DMS53 (cell line): ENCODE data around the gene LY9.
"Not testable (repeated sequence)": the region's sequence is repeated elsewhere in the genome, so short reads cannot be mapped to it uniquely, and the experiment has no call there.

Experiments
- DNase-seq: peaks from one replicate; lab custom pipeline; 2025; lab: John Stamatoyannopoulos, UW

Gene LY9

DNA sequence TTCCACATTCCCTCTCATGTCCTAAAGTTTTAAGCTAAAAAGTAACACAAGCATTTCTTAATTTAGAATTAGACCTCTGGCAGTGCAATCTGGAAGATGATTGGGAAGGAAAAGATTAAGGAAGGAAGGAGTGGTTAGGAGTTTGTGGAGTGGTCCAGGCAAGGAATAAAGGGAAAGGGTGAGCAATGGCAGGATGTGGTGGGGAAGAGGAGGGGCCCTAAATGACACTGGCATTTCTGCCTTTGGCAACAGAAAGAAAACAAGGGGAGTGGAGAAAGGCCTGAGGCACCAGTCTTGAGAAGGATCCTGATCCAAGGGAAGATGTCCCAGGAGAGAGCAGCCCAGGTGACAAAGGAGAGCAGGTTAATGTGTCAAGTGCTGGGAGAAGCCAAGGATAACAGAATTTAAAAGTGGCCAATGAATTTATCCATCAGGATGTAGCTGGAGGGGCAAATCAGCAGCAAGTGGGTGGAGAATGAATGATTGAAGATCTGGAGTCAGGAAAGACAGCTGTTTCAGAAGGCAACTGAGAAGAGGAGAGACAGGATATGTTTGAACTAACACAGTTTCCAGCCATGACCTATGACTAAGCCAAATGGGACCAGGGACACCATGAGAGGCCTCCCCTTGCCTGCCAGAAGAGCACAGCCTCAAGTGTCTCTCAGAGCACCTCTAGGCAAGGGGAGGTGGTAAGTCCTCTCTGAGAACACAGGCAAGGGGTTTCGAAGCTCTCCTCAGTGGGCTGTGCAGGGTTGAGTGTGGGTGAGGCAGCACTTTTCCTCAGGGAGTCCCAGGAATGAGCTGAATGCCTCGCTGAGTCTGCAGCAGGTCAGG lies 20.9 kb upstream of the LY9 start:
- DNase-seq, result peak; percentile 58

DNA sequence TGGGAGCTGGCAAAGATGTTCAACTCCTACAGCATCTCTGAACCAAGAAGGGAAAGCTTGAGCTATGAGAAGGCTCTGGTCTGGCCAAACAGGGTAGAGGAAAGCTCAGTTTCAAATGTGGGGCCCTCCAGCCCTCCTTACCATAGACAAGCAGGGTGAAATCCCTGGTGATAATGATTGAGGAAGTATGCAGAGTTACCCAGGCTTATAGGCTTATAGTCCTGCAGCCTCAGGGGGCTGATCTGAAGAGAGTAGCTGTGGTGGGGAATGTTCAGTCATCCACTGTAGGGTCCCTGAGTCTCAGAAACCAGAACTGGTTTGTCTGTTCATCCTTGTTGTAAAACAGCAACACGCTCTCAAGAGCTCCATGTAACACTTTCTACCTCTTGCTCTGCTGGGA lies 19.8 kb upstream of the LY9 start:
- DNase-seq, result no peak

DNA sequence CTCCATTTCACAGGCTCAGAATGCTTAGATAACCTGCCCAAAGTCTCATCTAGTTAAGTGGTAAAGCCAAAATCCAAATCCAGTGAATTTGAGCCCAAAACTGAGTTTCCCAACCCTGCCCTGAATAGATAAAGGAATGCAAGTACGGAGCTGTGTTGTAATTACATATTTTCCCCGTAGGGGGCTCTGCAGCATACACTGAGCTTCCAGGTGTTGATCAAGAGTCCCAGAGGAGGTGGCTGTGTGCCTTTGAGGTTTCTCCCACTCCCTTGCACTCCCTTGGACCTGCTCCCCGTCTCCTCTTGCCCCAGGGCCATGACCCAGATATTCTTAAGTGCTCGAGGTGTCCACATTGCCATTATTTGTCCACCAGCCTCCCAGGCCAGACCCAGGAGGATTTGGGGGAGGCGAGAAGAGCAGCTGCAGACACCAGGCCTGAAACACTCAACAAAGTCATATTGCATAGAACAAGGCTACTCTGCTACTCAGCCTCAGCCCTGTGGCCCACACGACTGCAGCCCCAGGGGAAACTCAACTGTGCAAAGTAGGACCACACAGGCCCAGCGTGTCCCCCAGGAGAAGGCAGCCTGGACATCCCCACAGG lies 18.4 kb upstream of the LY9 start:
- DNase-seq, result peak; percentile 73

DNA sequence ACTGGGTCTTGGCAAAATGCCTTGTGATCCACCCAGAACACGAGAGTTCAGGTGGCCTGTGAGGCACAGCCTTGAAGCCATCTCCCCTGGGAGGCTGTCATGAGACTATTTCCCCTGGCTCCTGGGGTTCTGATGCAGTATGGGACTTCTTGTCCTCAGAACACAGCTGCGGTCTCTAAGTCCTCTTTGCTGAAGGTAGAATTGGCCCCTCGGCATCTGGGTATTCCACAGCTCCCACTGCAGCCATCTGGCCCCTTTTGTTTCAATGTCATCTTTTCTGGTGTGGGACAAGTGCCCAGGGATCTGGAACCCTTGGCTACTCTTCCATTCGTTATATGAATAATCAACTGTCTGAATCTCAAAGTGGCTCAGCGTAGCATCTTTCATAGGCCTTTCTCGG lies 17.0 kb upstream of the LY9 start:
- no peak for DNase-seq

DNA sequence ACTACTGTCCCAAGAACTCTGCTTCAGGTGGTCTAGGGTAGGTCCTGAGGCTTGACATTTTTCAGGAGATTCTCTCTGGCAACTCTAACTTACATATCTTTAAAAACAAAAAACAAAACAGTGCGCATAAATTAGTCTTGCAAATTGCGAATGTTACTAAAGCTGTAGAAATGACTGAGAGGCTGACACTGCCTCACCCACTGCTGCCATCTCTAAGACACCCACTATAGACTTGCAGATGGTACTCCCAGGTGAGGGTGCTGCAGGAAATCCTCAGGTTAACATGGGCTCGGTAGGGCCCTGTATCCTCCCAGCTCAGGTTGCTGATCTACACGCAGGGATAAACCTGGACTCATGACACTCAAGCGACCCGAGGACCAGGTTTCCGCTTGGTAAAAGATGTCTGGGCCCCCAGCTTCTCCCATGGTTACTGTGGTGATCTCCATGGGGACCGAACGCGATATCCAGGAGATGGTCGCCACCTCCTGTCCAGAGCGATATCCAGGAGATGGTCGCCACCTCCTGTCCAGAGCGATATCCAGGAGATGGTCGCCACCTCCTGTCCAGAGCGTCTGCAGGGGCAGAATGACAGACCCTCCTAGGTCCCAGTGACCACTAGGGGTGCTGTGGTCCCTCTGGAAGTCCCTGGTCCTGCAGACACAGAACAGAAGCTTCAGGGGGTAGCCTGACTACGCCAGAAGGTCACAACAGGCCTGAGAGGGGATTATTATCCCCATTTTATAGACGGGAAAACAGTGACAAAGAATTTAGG lies 16.2 kb upstream of the LY9 start:
- peak; percentile 61 for DNase-seq

DNA sequence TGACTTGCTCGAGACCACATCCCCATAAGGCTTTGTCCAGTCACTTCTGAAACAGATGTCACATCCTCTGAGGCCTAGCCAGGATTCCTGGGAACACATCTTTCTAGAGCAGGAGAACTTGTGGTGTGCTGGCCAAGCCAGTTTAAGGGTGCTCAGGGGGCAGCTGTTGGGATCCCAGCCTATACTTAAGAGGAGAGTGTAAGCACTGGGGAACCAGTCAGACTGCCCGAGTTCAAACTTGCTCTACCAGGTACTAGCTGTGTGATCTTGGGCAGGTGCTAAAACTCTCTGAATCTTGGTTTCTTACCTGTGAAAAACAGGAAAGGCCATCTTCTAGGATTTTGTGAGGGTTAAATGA lies 15.6 kb upstream of the LY9 start:
- DNase-seq, result peak; percentile 26

DNA sequence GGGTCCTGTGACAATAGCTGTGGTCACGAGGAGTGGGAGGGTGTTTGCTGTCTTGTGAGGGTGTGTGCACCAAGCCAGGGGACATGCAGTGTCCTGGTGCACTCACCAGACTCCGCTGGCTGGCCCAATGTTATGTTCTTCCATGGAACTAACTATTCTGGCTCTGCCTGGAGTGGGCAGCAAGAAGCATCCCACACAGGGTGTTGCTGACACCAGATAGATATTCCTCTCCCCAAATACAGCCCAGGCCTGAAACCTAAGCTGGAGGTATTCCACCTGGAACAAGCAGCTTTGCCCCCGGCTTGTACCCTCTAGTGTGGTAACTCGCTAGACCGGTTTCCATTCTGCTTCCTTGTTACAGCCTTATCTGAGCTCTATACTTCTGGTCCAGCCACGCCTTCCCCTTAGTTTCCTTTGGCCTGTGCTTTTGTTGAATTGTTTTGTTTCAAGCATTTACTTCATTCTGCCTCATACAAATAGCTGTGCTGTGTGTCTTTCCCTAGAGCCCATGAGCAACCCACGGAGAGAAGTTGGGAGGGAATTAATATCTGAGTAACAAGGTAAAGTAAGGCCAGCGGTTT lies 14.7 kb upstream of the LY9 start:
- DNase-seq, result peak; percentile 73

DNA sequence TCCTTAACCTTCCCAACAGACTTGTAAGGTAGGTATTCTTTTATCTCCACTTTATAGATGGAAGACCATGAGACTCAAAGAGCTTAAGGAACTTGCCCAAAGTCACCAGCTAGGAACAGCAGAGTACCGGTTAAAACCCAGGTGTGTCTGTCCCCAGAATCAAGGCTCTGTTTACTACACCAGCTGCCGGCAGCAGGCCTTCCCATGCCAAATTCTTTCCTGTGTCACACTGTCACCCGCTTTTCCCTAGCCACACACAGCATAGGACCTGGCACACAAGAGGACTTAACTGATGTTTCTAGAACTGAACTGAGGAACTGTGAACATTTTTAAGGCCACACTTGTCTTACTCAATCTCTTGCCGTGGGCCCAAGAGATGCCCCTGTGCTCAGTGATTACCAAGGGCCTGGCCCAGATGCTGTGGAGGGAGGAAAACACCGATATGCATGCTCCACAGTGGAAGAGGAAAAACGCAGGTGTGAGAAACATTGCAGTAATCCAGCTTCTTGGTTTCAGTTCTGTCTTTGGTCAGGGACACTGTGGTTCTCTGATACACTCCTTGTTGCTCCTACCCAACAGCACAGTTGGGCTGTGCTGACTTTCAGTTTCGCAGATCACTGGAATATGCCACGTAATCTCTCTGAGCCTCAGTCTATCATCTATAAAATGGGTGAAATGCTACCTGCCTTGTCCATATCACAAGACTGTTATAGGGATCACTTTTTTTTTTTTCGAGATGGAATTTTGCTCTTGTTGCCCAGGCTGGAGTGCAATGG lies 13.9 kb upstream of the LY9 start:
- no peak for DNase-seq

DNA sequence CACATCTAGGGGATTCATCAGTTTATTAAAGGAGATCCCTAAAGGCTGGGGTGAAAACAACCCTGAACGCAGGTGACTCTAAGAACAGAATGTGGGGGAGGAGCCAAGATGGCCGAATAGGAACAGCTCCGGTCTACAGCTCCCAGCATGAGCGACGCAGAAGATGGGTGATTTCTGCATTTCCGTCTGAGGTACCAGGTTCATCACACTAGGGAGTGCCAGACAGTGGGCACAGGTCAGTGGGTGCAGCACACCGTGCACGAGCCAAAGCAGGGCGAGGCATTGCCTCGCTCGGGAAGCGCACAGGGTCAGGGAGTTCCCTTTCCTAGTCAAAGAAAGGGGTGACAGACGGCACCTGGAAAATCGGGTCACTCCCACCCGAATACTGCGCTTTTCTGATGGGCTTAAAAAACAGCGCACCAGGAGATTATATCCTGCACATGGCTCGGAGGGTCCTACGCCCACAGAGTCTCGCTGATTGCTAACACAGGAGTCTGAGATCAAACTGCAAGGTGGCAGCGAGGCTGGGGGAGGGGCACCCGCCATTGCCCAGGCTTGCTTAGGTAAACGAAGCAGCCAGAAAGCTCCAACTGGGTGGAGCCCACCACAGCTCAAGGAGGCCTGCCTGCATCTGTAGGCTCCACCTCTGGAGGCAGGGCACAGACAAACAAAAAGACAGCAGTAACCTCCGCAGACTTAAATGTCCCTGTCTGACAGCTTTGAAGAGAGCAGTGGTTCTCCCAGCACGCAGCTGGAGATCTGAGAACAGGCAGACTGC lies 12.8 kb upstream of the LY9 start:
- DNase-seq, result not testable (repeated sequence)

DNA sequence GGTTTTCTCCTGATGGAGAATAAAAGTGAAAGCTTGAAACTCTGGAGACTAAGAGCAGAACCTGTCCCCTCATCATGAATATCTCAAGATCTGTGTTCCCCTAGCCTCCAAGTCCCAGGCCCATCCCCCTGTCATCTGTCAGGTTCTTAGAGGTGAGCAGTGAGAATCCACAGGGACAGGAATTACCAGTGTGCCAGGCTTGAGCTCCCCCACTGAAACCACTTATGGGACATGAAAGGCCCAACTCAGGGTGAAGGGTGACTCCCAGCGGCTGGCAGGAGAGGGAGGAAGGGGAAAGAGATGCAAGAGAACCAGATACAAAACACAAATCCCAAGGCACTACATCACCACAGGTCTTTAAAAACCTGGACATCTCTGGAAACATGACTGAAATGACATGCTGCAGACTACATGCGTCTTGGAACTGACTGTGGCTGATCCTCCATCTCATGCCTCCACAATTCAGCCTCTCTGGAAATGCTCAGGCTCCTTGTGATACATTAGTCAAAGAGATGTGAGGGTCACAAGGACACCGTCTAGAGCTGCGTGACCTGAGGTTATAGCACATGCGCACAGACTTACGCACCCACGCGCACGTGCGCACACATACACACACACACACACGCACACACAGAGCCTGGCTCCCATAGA lies 6.8 kb upstream of the LY9 start:
- peak; percentile 10 for DNase-seq

DNA sequence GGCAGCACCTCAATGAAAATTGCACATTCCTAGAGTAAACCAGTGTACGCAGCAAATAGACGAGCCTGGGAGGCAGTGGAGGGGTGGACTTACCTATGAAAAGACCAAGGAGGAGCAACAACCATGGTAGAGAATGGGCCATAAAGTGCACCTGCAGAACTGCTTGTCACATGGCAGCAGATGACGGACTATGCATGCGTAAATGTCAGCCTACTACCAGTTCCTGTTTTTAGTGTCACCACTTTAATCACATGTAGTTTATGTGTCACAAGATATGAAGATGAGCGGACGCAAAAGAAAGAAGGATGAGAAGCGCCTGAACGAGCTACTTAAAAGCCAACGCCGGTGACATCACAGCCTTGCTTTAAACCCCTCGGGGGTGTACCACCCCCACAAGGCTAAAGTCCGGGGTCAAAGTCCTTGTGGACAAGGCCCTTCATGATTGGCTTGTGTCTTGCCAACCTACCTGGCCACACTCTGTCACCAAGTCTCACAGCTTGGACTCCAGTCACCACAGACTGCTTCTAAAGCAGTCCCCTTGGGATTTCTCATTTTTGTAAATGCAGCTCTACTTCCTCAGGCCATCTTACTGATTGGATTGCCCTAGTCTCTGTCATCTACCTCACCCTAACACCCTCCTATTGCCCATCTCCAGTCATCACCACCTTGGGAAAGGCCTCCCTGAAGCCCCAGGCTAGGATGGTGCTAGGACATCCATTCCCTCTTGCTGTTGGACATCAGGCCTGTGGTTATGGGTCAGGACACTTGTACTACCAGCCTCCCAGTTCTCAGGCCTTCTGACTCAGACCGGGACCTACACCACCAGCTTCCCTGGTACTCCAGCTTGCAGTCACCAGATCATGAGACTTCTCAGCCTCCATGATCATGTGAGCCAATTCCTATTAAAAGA lies 6.0 kb upstream of the LY9 start:
- DNase-seq, result peak; percentile 8

DNA sequence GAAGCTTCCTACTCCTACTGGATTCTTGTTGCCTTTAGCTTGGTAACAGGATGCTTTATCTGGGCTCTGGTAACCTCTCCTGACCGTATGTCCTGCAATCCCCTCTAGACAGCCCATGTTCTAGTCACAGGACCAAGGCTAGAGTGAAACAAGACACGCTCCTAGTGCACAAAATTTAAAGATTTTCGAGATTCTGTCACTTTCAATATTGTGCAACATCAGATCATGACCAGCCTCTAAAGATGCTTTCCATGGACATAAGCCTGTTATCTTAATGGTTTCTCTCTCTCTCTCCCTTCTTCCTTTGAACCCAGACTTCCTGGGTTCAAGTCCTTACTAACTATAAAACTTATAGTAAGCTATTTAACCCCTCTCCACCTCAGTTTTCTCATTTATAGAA lies 1.6 kb upstream of the LY9 start:
- no peak for DNase-seq

DNA sequence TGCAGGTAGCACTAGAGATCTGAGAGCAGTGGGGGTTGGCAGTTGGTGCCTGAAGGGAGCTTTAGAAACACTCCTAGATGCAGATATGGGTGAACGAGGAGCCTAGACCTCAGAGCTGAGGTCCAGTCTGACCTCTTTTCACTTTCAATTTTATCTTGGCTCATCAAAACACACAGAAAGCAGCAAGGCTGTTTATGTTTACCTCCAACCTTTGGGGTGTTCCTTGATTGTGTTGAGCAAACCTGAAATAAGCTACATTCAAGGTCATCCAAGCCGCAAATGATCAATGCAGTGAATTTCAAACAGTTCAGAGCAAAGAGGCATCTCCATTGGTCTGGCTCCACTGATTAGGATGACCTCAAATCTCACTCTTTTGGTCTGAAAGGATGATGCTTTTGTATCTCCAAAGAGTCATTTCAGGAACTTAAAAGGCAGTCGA lies 1.3 kb downstream of the LY9 start:
- no peak for DNase-seq

DNA sequence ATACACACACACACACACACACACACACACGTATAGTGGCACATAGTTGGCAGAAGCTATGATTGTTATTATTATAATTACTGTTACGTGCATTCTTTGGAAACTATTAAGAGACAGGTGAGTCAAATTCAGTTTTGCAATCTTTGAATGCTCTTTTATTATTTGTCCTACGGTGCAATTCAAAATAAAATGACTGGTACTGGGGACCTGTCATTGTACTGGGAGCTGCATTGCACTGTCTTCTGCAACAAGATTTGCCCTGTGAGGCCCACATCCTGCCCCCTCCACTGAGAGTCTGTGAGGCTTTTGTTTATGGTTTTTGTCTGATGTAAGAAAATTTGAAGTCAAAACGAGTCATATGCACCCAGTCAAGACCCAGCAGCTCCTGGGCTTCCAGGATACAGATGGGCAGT lies 1.9 kb downstream of the LY9 start:
- DNase-seq, result no peak

DNA sequence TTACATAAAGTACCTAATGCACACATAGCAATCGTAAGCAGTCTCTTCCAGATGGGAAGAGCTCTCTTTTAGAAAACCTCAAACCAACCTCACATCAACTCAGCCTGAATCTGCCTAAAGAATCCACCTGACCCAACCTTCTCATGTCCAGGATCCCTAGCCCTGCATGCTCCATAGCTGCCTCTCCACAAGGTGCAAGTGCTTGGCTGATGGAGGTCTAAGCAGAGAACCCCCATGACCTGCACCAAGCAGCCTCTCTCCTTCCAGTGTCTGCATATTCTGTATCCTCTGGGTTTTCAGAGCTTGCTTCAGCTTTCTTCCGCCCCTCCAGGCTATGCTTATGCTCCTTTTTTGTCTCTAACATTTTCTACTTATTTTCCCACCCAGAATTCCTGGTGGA lies 2.5 kb downstream of the LY9 start:
- no peak for DNase-seq

DNA sequence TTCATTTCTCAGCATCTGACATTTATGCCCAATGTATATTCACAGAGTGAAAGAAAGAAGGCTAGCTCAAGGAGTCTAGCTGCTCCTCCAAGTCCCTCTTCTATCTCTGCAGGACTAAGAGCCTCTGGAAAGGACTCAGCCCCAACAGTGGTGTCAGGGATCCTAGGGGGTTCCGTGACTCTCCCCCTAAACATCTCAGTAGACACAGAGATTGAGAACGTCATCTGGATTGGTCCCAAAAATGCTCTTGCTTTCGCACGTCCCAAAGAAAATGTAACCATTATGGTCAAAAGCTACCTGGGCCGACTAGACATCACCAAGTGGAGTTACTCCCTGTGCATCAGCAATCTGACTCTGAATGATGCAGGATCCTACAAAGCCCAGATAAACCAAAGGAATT lies 3.7 kb downstream of the LY9 start:
- DNase-seq, result no peak

DNA sequence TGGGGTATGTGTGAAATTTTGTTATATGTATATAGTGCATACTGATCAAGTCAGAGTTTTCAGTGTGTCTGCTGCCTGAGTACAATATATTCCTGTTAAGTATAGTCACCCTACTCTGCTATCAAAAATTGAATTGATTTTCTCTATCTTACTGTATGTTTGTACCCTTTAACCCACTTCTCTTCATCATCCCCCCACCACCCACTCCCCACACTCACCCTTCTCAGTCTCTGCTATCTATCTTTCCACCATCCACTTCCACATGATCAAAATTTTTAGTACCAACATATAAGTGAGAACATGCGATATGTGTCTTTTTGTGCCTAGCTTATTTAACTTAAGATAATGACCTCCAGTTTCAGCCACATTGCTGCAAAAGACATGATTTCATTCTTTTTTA lies 4.2 kb downstream of the LY9 start:
- DNase-seq, result no peak

DNA sequence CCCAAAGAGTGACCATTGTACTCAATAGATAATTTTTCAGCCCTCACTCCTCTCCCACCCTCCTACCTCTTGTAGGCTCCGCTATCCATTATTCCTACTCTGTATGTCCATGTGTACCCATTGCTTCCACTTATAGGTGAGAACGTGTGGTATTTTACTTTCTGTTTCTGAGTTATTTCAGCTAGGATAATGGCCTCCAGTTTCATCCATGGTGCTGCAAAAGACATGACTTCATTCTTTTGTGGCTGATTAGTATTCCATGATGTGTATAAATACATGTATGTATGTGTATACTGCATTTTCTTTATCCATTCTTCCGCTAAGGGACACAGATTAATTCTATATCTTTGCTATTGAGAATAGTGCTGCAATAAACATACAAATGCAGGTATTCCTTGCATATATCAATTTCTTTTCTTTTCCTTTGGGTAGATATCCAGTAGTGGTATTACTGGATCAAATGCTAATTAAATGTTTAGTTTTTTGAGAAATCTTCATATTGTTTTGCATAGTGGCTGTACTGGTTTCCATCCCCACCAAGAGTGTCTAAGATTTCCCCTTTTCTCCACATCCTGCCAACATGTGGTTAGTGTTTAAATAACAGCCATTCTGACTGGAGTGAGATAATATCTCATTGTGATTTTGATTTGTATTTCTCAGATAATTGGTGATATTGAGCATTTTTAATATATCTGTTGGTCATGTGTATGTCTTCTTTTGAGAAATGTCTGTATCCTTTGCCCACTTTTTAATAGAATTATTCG lies 4.9 kb downstream of the LY9 start:
- DNase-seq, result no peak
